ENCODE data around the gene TOMM20. TPM values are rescaled to one million over a fixed set of nuclear protein-coding genes. Genes with fewer than 3 reads are reported as not detected.

The TOMM20 gene
- total RNA-seq, 1 donor = 51.7 TPM

GRCh38 chr1:235136111-235136510 is 7.5 kb upstream of the TOMM20 start:
- DNase-seq (ENCODE audit: low read depth in 2 of 3, low spot score in 2 of 3) = no peak

GRCh38 chr1:235134171-235134570 is 5.5 kb upstream of the TOMM20 start:
- DNase-seq (ENCODE audit: low read depth in 2 of 3, low spot score in 2 of 3) = no peak

- DNase-seq (ENCODE audit: low read depth in 2 of 3, low spot score in 2 of 3) = no peak
Observed at GRCh38 chr1:235133086-235133485, 4.4 kb upstream of the TOMM20 start.

DNA sequence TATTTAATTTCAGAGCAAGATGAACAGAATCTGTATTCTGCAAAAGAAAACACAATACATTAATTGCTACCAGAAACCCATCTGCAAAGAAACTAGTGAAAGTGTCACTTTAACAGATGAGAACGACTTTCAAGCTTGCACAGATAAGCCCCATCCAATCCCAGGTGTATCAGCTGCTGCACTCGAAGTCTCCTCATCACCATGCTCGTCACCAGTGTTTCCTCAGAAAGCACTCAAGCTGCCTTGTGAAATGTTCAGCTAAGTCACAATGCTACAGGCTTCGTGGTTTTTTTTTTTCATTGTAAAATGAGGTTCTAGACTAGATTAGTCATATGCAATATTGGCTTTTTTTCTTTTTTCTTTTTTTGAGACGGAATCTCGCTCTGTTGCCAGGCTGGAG is 3.3 kb upstream of the TOMM20 start:
- no peak for DNase-seq (ENCODE audit: low read depth in 2 of 3, low spot score in 2 of 3)

DNA sequence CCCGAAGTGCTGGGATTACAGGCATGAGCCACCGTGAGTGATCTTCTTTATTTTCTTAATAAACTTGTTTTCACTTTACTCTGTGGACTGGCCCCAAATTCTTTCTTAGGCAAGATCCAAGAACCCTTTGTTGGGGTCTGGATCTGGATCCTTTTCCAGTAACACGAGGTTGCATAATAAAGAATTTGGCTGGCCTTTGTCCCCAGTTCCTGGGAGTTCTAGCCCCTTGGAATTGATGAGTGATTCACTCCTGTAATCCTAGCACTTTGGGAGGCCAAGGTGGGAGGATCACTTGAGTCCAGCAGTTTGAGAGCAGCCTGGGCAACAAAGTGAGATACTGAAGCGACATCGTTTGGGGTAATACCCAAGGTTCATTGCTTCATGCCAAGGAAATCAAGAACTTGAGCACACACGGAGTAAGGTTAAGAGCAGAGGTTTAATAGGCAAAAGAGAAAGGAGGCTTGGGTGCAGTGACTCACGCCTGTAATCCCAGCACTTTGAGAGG is 2.2 kb upstream of the TOMM20 start:
- no peak for DNase-seq (ENCODE audit: low read depth in 2 of 3, low spot score in 2 of 3)

GRCh38 chr1:235129774-235130570 is 1.3 kb upstream of the TOMM20 start:
- DNase-seq (ENCODE audit: low read depth in 2 of 3, low spot score in 2 of 3) = no peak

GRCh38 chr1:235127732-235128455 is 743 bp downstream of the TOMM20 start:
- peak in 1 of 3 donors; percentile 22 for DNase-seq (ENCODE audit: low read depth in 2 of 3, low spot score in 2 of 3)

GRCh38 chr1:235127203-235127602 is 1.4 kb downstream of the TOMM20 start:
- DNase-seq (ENCODE audit: low read depth in 2 of 3, low spot score in 2 of 3) = no peak

DNA sequence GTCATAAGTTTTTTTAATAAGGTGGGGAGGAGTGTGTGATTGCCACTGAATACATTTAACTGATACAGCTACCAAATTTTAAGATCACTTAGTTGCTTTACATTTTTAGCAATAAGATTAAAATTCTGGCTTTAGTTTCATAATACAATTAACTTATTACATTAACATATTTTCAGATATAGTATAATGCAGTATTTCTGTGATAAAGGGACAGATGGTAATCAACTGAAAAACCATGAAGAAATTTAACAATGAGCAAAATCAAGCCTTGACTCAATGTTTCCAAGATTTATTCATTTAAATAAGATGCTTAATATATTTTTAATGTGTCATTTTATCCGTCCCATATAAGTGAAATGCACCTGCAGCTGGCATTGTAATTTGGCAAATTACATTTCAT is 4.0 kb downstream of the TOMM20 start:
- DNase-seq (ENCODE audit: low read depth in 2 of 3, low spot score in 2 of 3) = no peak

- DNase-seq (ENCODE audit: low read depth in 2 of 3, low spot score in 2 of 3) = no peak
Observed at GRCh38 chr1:235124111-235124510, 4.5 kb downstream of the TOMM20 start.

- DNase-seq (ENCODE audit: low read depth in 2 of 3, low spot score in 2 of 3) = no peak
Observed at GRCh38 chr1:235122348-235122747, 6.3 kb downstream of the TOMM20 start.

GRCh38 chr1:235113183-235113917 is 15.3 kb downstream of the TOMM20 start:
- DNase-seq (ENCODE audit: low read depth in 2 of 3, low spot score in 2 of 3) = no peak

GRCh38 chr1:235112297-235113182 is 16.1 kb downstream of the TOMM20 start:
- no peak for DNase-seq (ENCODE audit: low read depth in 2 of 3, low spot score in 2 of 3)

GRCh38 chr1:235111107-235111506 is 17.5 kb downstream of the TOMM20 start:
- no peak for DNase-seq (ENCODE audit: low read depth in 2 of 3, low spot score in 2 of 3)

DNA sequence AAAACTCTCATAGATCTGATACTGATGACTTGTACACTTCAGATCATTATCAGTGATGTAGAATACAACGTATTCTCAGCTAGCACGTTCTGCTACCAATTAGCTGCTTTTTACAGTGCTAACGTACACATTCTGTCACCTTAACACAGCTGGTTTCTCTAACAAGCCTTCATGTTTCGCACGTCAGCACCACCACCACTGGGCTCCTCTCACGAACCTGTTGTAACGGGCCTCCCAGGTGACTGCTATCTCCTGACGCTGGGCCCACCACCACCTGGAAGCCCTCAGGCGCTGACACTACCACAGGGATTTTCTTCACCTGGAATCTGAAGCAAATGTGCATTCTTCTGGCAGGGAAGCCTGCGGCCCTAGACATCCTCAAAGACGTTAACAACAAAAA is 19.8 kb downstream of the TOMM20 start:
- DNase-seq (ENCODE audit: low read depth in 2 of 3, low spot score in 2 of 3) = no peak

- no peak for DNase-seq (ENCODE audit: low read depth in 2 of 3, low spot score in 2 of 3)
Observed at GRCh38 chr1:235108185-235108593, 20.4 kb downstream of the TOMM20 start.

GRCh38 chr1:235107368-235108184 is 21.1 kb downstream of the TOMM20 start:
- no peak for DNase-seq (ENCODE audit: low read depth in 2 of 3, low spot score in 2 of 3)

DNA sequence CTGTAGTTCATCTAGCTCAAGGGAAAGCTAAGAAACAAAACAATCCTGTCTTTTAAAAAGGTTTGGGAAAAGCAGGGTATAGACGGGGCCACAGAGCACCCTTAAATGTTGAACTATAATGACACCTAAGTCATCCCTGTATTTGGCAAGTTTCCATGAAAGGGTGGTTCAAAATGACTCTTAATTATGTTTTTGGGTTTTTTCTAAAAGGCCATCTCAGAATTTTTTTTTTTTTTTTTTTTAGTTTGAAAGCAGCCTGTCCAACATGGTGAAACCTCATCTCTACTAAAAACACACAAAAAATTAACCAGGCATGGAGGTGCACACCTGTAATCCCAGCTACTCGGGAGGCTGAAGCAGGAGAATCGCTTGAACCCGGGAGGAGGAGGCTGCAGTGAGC is 22.2 kb downstream of the TOMM20 start:
- DNase-seq (ENCODE audit: low read depth in 2 of 3, low spot score in 2 of 3) = no peak

Measured in hematopoietic multipotent progenitor cell (in vitro differentiated cells).